Measurements from ENCODE around the gene APC.

The APC gene

GRCh38 chr5:112892776-112893175 is 155.1 kb downstream of the APC start:
- Mint-ChIP-seq H3K27me3 (no peaks in the 10 kb centered on the region), H3K9me3 (peaks cover 5% of the 10 kb centered on the region), H3K4me3 (no peak overlapping the region), H3K36me3 (peaks cover 48% of the 10 kb centered on the region), H3K4me1 (peaks cover 19% of the 10 kb centered on the region), H3K27ac (no peak overlapping the region)
- no peak for DNase-seq
- CTCF ChIA-PET = no interaction called here

DNA sequence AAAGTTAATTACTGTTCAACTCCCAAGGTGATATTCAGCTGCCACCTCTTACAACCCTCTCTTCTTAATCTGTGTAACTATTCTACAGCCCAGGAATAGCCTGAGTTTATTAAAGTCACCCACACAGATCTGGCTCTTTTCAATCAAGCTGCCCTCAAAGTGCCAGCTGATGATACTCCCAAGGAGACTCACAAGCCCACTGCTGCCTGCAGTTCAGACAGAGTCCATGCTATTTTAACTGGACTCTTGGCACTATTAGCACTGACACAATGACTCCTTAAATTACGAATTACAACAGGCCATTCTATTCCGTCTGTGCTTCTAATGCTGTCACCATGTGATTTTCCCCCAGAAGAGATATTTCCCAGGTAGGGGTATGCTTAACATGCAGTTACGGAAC is 158.0 kb downstream of the APC start:
- H3K27me3 Mint-ChIP-seq = no peaks in the 10 kb centered on the region
- no peak overlapping the region for H3K4me3 Mint-ChIP-seq
- CTCF ChIA-PET = interaction anchor here (0.6 to 1.5 kb wide), 4 partner anchors 16 to 81 kb away, joined by 3 to 4 read pairs (median 3); partner anchors contain the start of gene DCP2
- H3K9me3 Mint-ChIP-seq = no peaks in the 10 kb centered on the region
- peaks cover 5% of the 10 kb centered on the region for H3K4me1 Mint-ChIP-seq
- peaks cover 50% of the 10 kb centered on the region for H3K36me3 Mint-ChIP-seq
- H3K27ac Mint-ChIP-seq = peak overlapping the region; percentile 15
- DNase-seq = no peak
